ENCODE data around the gene SAMD9.
"Not testable (repeated sequence)": the region's sequence is repeated elsewhere in the genome, so short reads cannot be mapped to it uniquely, and the experiment has no call there.

SAMD9 gene

DNA sequence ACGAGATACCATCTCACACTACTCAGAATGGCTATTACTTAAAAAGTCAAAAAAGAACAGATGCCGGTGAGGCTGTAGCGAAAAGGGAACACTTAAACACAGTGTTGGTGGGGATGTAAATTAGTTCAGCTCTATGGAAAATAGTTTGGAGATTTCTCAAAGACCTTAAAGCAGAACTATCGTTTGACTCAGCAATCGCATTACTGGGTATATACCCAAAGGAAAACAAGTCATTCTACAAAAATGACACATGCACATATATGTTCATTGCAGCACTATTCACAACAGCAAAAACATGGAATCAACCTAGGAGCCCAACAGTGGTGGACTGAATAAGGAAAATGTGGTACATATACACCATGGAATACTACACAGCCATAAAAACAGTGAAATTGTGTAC lies 56.9 kb downstream of the SAMD9 start:
- Mint-ChIP-seq H3K4me3 (no peak overlapping the region), H3K36me3 (ENCODE audit: low read depth) (no peaks in the 10 kb centered on the region), H3K27me3 (peaks cover 32% of the 10 kb centered on the region), H3K4me1 (ENCODE audit: low read depth) (no peaks in the 10 kb centered on the region), H3K9me3 (no peaks in the 10 kb centered on the region), H3K27ac (no peak overlapping the region)

DNA sequence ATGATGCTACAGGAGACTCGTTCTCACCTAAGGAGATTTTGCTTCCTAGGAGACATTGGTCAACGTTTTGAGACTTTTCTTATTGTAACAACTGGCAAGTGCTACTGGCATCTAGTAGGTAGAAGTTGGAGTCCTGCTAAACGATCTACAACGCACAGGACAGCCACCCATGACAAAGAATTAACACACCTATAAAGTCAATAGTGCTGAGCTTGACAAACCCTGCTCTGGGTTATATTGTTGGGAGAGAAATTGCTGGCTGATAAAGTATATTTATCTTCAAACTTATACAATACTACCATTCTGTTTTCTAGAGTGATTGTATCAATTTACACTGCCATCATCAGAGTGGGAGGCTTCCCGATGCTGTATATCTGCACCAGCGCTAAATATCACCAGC lies 57.8 kb downstream of the SAMD9 start:
- Mint-ChIP-seq H3K36me3 (ENCODE audit: low read depth) (no peaks in the 10 kb centered on the region), H3K9me3 (no peaks in the 10 kb centered on the region), H3K4me1 (ENCODE audit: low read depth) (peaks cover 2% of the 10 kb centered on the region), H3K27me3 (peaks cover 32% of the 10 kb centered on the region), H3K4me3 (no peak overlapping the region), H3K27ac (no peak overlapping the region)

DNA sequence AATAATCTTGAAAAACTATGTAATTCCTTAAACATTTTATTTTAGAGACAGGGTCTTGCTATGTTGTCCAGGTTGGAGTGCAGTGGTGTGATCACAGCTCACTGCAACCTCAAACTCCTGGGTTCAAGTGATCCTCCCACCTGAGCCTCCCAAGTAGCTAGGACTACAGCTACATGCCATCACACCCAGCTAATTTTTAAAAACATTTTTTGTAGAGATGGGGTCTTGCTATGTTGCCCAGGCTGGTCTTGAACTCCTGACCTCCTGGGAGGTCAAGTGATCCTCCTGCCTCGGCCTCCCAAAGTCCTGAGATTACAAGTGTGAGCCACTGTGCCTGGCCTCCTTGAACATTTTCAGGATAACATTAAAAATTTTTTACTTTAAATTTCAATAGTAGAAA lies 61.2 kb downstream of the SAMD9 start:
- Mint-ChIP-seq H3K4me1 (ENCODE audit: low read depth) (peaks cover 16% of the 10 kb centered on the region), H3K27me3 (peaks cover 21% of the 10 kb centered on the region)
- not testable (repeated sequence) for H3K36me3 Mint-ChIP-seq (ENCODE audit: low read depth); H3K4me3 Mint-ChIP-seq; H3K27ac Mint-ChIP-seq; H3K9me3 Mint-ChIP-seq

DNA sequence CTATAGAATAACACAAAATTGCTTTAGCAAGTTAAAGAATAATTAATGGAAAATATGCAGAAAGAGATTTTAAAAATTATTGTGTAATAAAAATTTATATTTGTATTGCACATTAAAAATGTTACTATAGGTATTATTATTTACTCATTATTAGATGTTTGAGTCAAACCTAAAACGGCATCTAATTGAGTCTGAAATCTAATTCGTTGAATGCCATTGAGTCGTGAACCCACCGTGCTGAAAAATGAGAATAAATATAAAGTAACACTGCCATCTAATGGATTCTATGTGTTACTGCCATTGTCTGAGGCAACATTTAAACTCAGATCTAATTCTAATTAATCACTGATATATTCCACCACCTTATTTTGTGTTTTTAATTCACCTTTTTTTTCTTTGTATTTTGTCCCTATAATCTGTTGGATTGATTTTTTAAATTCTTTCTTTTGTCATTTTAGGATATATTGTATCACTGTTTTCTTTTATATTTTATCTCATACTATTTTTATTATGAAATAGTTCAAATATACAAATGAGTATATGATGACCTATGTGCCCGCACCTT lies 62.2 kb downstream of the SAMD9 start:
- Mint-ChIP-seq H3K4me3 (no peak overlapping the region), H3K9me3 (no peaks in the 10 kb centered on the region), H3K4me1 (ENCODE audit: low read depth) (peaks cover 16% of the 10 kb centered on the region), H3K36me3 (ENCODE audit: low read depth) (no peaks in the 10 kb centered on the region), H3K27ac (no peak overlapping the region), H3K27me3 (peaks cover 14% of the 10 kb centered on the region)

DNA sequence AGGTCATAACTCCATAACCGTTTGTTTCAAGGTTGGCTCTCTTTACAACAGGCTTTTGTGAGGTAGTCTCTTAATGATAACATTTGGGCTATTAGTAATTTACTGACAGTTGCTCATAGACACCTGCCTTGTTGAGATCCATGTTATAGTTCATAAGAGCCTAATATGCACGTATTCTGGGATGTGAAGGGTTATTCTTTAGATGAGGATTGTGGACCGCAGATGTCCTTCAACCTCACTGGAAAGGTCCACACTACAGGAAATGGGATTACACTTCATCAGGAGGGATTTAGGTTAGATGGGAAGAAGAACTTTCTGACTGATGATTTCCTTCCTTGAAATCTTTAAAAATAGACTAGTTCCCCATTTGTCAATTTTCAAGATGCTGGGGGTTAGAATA lies 62.8 kb downstream of the SAMD9 start:
- Mint-ChIP-seq H3K27me3 (peaks cover 11% of the 10 kb centered on the region), H3K36me3 (ENCODE audit: low read depth) (no peaks in the 10 kb centered on the region), H3K27ac (no peak overlapping the region), H3K4me3 (no peak overlapping the region), H3K9me3 (no peaks in the 10 kb centered on the region), H3K4me1 (ENCODE audit: low read depth) (peaks cover 16% of the 10 kb centered on the region)

DNA sequence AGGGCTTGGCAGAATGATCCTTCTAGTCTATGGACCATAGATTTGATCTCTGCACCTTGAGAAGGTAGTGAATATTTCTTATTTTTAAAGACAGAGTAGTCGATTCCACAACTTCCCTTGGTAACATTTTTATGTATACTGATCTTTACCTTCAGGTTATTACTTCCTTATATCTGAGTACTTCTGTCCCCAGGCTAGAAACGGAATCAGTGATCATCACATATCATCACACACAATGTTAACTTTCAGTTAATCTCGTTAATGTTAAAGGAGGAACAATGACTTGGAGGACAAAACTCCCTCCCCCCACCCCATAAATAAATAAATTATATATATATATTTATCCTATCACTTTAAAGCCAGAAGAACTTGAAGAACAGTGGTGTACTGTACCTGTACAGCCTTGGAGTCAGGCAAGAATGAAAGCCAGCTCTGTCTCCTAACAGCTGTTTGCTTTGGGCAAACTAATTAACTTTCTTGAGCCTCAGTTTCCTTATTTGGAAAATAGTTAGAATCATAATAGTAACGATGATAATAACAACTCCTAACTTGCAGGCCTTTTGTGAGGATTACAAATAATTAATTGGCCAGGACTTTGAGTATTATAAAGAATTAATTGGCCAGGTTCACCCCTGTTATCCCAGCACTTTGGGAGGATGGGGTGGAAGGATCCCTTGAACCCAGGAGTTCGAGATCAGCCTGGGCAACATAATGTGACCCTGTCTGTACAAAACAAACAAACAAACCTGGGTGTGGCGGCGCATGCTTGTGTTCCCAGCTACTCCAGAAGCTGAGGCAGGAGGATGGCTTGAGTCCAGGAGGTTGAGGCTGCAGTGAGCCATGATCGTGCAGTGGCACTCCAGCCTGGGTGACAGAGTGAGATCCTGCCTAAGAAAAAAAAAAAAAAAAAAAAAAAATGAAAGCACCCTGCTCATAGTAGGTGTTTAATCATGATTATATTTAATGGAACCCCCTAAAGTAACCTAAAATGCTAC lies 63.5 kb downstream of the SAMD9 start:
- peaks cover 16% of the 10 kb centered on the region for H3K4me1 Mint-ChIP-seq (ENCODE audit: low read depth)
- H3K27me3 Mint-ChIP-seq, result peaks cover 11% of the 10 kb centered on the region
- no peak overlapping the region for H3K4me3 Mint-ChIP-seq
- no peaks in the 10 kb centered on the region for H3K9me3 Mint-ChIP-seq
- H3K27ac Mint-ChIP-seq, result peak overlapping the region; percentile 86
- no peaks in the 10 kb centered on the region for H3K36me3 Mint-ChIP-seq (ENCODE audit: low read depth)

DNA sequence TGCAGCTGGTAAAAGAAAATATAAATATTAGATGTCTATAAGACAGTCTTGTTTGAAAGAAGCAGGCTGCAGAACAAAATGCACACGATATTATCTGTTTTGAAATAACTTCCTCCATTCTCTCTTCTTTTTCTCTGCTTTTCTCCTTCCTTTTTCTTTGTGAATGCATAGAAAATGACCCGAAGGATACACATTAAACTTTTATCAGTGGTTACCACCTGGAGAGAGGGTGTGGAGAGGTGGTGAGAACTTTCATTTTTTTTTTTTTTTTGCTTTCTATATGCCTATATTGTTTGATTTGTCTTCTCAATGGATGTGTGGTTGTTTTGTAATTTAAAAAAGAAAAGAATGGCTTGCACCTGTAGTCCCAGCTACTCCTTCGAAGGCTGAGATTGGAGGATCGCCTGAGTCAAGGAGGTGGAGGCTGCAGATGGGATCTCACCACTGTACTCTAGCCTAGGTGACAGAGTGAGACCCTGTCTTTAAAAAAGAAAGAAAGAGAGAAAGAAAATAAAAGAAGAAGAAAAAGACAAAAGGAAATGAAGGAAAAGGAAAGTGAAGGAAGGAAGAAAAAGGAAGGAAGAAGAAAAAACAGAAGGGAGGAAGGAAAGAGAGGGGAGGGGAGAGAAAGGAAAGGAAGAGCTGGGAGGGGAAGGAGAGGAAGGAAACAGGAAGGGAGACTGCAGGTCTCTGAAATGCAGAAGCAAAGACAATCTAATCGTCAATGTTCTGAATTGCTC lies 64.4 kb downstream of the SAMD9 start:
- no peaks in the 10 kb centered on the region for H3K36me3 Mint-ChIP-seq (ENCODE audit: low read depth)
- H3K4me1 Mint-ChIP-seq (ENCODE audit: low read depth), result peaks cover 16% of the 10 kb centered on the region
- no peak overlapping the region for H3K4me3 Mint-ChIP-seq
- H3K27ac Mint-ChIP-seq, result peak overlapping the region; percentile 86
- H3K27me3 Mint-ChIP-seq, result peaks cover 7% of the 10 kb centered on the region
- H3K9me3 Mint-ChIP-seq, result no peaks in the 10 kb centered on the region

DNA sequence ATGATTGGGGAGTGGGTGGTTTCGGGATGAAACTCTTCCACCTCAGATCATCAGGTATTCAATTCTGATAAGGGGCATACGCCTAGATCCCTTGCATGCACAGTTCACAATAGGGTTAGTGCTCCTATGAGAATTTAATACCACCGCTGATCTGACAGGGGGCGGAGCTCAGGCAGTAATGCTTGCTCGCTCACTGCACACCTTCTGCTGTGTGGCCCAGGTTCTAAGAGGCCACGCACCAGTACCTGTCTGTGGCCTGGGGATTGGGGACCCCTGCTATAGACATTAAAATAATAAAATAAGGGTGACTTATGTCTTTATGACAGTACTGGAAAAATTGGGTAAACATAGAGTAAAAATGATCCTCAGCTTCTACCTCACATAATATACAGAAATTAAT lies 66.1 kb downstream of the SAMD9 start:
- Mint-ChIP-seq H3K27ac (no peak overlapping the region), H3K4me1 (ENCODE audit: low read depth) (peaks cover 16% of the 10 kb centered on the region), H3K9me3 (no peaks in the 10 kb centered on the region), H3K36me3 (ENCODE audit: low read depth) (no peaks in the 10 kb centered on the region), H3K4me3 (no peak overlapping the region), H3K27me3 (no peaks in the 10 kb centered on the region)

All from stimulated activated naive CD8-positive, alpha-beta T cell treated with anti-CD3 and anti-CD28 coated beads, Interleukin-15, Interleukin-2, amounts not matched to agents 100 ng/mL and 50 ng/mL, for 24 hours (primary cell).